Left kidney (tissue), 2 donors: ENCODE data around the gene DGKD. TPM values are rescaled to one million over a fixed set of nuclear protein-coding genes. Genes with fewer than 3 reads are reported as not detected.
"Not testable (repeated sequence)": the region's sequence is repeated elsewhere in the genome, so short reads cannot be mapped to it uniquely, and the experiment has no call there.

Experiments used
- DNase-seq: peaks from one replicate; pipeline ENCODE4 v3.0.0-alpha.2; 2013
- polyA plus RNA-seq: library from polyadenylated mRNA; unstranded; fragments of 120-200 nt; gene quantifications from one replicate; pipeline ENCODE4 v1.2.1, GENCODE V29; 2013; ENCODE audit not compliant: insufficient read length

DGKD gene
- polyA plus RNA-seq, 1 donor, result 32.8 TPM

DNA sequence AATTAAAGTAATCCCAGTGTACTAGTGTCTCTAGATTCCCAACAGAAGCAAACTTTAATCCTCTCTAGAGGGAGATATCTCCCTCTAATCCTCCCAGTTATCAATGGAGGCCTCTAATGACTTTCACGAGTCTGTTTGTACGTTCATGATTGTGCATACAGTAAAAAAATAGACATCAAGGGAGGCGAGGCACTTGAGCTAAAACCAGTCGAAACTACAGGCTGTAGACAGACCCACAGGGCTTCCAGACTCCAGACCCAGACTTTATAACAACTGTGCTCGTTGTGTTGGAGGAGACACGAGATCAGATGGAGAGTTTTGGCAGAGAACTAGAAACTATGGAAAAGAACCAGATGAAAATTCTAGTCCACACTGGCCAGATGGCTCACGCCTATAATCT is 7.0 kb downstream of the DGKD start:
- no peak for DNase-seq

DNA sequence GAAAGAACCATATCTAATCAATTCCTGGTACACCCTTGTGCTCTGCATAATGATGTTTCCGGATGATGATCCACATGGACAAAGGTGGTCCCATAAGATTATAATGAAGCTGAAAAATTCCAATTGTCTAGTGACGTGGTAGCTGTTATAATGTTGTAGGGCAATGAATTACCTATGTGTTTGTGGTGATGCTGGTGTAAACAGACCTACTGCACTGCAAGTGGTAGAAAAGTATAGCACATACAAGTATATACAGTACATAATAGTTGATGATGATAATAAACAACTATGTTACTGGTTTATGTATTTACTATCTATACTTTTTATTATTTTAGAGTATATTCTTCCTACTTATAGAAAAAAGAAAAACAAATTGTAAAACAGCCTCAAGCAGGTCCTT is 8.4 kb downstream of the DGKD start:
- no peak for DNase-seq

DNA sequence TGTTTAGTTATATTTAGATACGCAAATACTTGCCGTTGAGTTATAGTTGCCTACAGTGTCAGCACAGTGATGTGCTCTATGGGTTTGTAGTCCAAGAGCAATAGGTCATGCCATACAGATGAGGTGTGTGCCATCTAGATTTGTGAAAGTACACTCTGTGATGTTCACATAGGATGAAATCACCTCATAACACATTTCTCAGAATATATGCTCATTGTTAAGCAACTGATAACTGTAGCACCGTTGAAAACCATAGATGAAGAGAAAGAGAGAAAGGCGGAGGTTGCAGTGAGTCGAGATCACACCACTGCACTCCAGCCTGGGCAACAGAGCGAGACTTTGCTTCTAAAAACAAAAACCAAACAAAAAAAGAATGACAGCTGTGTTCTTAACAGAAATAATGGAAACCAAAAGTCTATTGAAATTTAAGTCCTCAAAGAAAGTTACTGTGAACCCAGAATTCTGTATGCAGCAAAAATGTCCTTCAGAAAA is 9.5 kb downstream of the DGKD start:
- DNase-seq, result no peak

DNA sequence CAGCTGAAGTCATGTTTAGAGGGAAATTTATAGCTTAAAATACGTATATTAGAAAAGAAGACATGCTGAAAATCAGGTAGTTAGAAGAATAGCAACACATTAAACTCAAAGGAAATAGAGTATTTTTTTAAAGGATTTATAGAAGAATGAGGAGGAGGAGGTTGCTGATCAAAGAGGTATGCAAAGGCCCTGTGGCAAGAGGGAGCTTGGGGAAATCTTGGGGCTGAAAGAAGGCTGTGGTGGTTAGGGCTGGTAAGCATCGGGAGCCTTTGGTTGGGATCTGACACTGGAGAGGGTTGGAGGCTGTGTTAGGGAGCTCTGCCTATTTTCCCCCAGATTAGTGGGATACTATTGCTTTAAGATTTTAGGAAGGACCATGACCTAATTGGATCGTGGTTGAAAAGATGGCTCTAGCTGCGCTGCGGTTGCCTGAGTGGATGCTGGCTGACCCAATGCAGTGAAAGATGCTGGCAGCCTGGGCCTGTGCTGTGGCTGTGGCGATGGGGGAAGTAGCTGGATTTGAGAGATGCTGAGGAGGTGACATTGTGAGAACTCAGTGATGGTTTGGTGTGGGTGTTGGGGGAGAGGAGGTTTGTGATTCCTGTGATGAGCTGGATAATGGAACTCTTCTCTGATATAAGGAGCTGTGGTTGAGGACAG is 11.7 kb downstream of the DGKD start:
- DNase-seq, result no peak

DNA sequence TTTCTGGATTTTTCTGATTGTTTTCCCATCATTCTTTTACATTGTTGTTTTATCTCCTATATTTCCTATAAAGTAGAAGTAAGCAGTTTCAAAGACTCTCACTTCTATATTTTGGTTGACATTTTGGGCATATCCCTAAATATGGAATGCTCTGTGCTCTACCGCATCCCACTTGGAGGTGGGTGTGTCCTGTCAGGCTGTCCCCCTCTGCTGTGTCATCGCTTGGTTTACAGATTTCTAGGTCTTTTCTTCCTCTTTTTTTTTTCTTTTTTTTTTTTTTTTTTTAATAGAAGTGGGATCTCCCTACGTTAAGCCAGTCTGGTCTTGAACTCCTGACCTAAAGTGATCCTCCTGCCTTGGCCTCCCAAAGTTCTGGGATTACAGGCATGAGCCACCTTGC is 13.3 kb downstream of the DGKD start:
- DNase-seq, result no peak

DNA sequence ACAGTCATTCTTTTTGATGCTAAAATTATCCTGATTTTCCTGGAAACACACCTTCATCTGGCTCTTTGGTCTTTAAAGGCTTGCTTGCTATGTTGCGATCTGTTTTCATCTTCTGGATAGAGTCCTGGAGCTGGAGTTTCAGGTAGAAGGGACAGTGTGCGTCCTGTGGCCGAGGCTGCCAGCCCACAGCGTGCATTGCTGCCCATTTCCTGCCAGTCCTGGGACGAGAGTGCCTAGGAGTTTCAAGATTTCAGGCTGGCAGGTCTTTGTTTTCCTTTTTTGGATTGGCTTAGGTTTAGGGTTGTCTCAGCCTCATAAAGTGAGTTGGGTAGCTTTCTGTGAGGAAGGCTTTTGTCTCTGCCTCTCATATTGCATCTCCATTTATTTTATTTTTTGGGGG is 14.5 kb downstream of the DGKD start:
- DNase-seq, result no peak

DNA sequence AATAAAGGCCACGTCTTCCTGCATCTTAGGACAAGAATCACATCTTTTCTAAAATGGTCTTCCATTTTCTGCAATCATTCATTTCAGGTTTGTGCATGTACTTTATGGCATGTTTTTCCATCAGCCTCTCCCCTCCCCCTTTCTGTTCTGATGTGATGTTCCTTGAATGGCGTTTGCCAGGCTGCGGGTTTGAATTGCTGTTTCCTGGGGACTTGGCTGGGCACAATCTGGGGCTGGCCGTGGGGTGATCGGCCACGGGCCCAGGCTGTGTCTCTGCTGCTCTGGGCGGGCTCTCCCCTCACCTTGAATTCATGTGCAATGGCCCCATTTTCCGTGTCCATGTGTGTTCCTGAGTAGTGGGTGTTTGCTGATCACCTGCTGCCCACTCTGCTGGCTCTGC is 15.2 kb downstream of the DGKD start:
- no peak for DNase-seq

DNA sequence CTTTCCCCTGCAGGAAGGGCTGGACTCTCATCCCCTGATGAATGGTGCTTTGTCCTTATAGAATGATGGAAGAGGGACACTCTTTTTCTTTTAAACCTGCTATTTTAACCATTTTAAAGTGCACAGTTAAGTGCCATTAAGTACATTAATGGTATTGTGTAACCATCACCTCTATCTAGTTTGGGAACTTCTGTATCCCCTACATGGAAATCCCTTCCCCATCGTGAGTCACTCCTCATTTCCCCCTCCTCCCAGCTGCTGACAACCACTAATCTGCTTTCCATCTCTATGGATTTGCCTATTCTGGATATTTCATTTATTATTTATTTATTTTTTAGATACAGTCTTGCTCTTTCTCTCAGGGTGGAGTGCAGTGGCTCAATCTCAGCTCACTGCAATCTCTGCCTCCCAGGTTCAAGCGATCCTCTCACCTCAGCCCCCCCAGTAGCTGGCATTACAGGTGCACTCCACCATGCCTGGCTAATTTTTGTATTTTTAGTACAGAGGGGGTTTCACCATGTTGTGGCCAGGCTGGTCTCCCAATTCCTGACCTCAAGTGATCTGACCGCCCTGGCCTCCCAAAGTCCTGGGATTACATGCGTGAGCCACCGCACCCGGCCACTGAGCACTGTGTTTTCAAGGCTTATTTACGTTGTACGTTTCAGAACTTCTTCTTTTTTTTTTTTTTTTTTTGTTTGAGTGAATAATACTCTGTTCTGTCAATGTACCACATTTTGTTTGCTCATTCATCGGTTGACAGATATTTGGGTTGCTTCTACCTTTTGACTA is 15.8 kb downstream of the DGKD start:
- DNase-seq, result no peak

DNA sequence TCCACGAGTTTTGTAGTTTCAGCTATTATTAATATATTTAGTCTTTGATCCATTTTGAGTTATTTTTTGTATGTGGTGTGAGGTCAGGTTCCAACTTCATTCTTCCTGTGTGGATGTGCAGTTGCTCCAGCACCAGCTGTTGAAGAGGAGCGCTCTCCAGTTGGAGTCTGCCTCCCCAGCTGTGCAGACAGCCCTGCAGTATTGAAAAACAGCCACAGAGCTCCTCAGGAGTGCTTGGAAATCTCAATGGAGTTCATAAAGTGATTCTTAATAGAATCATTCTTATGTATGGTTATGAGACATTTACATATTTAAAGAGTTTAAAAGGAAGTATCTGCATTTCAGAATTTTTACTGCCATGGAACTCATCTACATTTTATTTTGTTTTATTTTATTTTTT is 17.3 kb downstream of the DGKD start:
- DNase-seq, result no peak

DNA sequence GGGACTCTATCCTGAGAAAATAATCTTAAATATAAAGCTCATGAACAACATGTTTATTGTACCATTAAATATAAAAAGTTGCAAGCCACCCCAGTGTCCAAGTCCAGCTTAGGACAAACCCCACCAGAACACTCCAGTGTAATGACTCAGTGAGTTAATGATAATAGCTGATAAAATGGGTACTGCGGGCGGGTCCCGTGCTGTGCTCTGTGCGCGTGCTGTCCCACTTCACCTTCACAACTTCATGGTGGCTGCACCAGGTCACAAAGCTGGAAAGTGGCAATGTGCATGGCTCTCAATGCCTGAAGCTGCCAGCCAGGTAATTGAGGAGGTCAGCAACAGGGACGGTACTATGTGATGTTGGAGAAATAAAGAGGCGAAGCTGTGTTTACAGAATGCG is 18.6 kb downstream of the DGKD start:
- no peak for DNase-seq

DNA sequence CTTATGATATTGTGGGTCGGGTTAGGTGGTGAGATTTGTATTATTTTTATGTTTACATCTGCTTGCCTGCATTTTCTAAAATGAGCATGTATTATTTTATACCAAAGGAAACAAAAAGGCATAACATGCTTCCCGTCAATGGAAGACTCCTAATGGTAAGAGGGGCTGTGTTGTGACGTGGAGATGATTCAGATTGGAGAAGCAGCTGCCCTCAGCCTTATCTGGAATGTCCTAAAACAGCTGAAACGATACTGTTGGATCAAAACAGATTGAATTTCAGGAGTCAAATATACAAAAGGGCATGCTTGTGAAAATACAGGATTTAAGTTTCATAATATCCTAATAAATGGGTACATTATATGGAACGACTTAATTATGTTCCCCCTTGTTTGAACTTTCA is 19.0 kb downstream of the DGKD start:
- DNase-seq, result no peak

DNA sequence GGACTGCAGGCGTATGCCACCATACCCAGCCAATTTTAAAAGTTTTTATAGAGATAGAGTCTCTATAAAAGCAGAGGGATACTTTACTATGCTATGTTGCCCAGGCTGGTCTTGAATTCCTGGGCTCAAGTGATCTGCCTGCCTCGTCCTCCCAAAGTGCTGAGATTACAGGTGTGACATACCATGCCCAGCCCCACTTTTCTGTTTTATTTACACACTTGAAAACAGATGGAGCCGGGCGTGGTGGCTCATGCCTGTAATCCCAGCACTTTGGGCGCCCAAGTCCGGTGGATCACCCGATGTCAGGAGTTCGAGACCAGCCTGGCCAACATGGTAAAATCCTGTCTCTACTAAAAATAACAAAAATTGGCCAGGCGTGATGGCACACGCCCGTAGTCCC is 20.5 kb downstream of the DGKD start:
- DNase-seq, result not testable (repeated sequence)

DNA sequence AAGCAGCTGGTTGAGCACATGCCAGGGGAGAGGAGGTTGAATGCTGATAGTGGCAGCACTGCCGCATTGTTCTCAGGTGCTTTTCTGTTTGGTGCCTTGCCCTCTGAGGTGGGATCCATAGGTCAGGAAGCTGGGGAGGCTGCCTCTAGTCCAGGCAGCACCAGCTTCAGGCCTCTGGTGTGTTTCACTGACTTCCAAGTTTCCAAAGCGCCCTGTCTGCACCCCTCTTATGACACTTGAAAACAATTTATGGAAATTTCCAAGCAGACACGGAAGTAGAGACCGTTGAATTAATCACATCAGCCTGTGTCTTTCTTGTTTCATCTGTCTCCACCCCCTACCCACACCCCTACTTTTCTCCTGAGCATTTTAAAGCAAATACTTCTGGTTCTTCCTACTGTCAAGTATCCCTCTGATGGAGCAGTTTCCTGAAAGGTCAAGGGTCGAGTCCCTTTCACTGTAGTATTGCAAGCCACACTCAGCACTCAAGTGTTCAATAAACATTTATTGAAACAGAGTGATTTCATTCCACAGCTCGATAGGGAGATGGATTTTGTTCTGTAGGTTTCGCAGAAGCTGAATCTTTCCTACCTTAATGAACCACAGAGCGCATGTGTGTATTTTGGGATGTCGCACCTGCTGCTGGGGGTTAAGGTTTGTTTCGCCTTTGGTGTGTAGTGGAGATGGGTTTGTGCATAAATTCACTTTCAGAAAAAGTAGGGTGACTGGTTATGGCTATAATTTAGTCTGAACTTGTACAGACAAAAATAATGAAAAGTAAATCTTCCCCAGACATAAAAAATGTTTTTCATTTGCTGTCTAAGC is 21.4 kb downstream of the DGKD start:
- no peak for DNase-seq

DNA sequence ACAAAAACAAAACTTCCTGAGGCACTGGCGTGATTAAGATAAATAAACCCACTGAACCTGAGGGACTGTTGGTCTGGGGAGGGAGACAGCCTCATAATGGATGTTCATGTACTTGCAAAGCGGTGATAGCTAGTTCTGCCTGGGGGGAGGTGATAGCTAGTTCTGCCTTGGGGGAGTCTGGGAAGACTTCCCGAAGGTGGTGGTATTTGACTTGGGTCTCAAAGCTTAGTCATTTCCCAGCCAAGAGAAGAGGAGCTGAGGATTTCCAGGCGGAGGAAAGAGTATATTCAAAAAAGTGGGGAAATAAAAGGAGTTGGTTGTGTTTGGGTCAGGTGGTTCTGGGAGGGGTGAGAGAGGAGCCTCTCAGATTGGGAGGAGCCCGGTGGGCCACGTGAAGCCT is 24.7 kb downstream of the DGKD start:
- DNase-seq, result no peak

DNA sequence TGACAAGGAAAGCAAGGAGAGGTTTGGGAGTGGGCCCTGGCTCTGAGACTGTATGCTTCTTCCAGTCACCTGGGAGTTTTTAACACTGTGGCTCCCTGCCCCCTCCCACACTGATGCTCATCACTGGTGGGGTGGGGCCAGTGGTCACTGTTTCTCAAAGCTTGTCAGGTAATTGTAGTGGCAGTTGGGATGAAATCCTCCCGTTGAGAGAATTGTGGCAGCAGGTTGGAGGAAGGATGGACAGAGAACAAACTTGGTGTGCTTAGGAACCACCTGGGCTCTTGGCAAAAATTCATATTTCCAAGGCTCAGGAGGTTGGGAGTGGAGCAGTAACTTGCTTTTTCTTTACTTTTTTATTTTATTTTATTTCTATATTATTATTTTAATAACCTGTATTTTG is 25.1 kb downstream of the DGKD start:
- DNase-seq, result no peak

DNA sequence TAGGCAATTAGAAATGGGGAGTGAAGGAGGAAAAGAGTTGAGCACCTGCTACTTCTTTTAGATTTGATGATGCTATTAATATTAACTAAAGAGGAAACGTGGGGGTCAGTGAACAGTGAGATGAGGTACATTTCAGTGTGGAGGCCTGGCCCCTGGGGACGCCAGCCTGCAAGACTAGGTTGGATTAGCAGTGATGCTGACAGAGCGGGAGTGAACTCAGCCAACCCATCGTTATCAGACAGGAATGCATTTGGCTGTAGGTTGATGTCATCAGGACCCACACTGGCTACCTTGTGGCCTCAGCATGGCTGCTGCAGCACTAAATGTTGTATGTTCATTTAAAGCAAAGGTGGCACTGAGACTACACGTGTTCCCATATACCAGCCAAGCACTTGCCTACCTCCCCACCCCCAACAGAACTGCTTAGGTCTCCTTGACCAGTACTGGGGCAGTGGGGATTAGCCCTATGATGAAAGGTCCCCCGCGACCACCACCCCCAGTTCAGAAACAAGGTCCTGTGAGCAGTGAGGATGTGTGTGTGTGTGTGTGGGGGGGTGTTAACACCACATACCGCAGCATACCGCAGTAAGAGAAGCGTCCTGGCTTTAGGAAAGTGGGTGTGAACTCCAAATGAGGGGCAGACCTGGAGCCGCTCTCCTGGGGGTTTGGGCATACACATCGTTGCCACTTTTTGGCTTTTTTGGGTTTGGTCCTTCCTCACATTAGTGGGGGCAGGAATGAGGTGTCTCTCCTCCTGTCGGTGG is 26.0 kb downstream of the DGKD start:
- no peak for DNase-seq

DNA sequence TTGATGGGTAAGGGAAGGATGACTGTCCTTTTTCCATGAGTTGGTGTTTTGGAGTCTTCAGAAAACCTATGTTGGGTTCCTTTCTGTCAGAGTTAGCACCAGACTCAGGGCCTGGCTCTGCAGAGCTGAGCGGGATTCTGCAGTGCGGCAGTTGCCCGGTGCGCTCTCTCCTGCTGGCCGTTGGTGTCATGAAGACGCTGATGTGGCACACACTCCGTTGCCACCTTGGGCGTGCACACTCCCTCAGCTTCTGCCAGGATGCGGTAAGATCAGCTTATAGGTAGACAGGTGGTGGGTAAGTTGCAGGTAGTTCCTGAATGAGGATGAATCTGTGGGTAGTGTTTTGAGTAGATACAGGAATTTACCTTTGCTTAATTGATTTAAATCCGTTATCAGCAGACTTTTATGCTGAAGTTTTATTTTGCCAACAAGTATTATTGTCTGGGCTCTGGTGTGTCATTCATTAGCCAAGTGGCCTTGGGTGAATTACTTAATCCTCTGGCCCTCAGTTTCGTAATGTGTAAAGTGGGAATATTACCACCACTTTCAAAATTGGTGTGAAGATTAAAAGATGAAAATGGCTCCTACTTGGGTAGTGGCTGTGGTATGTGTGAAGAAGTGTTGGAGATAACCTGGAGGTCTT is 26.8 kb downstream of the DGKD start:
- no peak for DNase-seq

DNA sequence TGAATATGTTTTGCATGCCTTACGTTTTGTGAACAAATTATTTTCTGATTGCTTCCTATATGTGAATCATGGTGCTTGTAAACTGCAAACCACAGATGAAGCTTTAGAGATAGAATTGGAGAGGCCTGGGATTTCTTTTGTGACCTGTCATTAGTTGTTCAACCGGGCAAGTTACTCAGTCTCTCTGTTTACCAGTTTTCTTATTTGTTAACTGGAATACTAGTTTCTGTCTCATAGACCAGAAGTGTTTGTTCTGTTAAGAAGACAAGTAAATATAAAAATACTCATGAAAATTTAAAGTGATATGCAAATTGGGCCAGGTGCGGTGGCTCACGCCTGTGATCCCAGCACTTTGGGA is 27.3 kb downstream of the DGKD start:
- DNase-seq, result no peak

DNA sequence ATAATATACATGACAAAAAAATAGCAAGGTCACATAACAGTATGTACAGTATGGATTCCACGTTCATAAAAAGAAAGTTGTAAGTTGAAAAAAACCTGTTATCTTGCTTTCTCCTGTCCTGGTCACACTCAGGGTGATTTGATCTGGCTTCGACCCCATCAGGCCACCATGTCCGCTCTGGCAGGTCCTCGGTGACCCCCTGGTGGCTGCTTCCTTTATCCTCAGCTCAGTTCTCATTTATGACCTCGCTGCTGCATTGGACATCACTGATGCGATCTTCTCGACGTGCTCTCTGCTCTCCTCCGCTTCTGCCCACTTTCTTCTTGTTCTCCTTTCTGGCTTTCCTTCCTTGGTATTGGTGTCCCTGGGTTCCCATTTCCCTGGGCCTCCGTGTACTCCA is 29.7 kb downstream of the DGKD start:
- no peak for DNase-seq

DNA sequence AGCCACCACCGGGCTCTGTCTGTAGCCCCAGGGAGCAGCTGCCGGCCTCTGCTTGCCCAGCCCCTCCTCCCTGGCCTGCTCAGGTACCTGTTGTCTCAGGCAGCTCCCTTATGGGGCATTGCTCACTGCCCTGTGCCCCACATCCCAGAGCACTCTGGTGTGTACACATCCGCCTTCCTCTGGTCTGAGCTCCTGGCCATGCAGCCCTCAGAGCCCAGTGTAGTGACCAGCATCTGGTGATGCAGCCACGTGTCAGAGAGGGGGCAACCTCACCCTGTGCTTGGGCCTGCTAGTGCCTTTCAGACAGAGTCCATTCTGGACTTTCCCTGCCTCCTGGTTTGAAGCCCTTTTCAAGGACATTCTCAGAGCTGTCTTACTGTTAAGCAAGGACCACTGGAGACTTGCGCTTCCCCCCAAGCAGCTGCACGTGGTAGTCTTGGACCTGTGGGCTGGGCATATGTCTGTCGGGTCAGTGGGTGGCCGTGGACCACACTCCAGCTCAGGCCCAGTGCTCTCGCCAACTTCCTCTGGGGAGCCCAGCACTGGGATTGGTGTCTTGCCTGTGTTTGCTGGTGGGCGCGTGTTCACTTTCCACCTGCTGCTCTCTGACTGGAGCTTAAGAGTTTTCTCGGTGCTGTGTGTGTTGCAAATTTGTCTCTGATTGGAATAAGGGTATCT is 30.7 kb downstream of the DGKD start:
- no peak for DNase-seq

DNA sequence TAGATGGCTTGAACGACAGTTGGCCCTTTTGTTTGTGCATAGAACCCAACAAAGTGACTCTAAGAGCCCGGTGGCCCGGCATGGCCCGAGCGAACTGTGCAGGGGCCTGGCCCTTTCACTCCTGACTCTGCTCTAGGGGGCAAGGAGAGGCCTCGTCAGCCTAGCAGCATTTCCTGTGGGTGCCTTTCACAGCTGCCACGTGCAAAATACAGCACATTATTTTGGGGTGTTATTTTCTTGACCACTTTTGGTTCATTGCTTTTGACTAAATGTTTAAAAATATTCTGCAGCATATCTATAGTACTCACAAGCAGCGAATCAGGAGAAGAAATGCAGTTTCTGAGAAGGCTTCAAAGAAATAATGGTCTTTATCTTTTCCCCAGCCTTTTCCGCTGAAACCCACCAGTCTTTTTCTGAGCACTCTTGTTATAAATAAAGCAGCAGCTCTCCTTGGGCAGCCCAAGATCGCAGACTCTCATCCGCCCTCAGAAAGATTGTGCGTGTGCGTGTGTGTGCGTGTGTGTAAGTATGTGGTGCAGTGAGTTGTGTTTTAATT is 31.3 kb downstream of the DGKD start:
- DNase-seq, result no peak
